Measurements from ENCODE around the gene FAM174C.

FAM174C gene

DNA sequence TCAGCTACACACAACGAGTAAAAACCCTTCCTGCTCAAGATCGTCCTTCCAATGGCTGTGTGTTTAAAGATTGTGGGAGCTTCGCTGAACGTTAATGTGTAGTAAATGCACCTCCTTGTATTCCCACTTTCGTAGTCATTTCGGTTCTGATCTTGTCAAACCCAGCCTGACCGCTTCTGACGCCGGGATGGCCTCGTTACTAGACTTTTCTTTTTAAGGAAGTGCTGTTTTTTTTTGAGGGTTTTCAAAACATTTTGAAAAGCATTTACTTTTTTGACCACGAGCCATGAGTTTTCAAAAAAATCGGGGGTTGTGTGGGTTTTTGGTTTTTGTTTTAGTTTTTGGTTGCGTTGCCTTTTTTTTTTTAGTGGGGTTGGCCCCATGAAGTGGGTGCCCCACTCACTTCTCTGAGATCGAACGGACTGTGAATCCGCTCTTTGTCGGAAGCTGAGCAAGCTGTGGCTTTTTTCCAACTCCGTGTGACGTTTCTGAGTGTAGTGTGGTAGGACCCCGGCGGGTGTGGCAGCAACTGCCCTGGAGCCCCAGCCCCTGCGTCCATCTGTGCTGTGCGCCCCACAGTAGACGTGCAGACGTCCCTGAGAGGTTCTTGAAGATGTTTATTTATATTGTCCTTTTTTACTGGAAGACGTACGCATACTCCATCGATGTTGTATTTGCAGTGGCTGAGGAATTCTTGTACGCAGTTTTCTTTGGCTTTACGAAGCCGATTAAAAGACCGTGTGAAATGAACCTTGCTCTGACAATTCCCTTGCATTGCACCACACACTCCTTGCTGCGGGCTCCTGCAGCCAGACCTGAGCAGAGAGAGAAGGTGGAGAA lies 2.7 kb upstream of the FAM174C start:
- DNase-seq (ENCODE audit: low read depth in 2 of 2) = no peak

DNA sequence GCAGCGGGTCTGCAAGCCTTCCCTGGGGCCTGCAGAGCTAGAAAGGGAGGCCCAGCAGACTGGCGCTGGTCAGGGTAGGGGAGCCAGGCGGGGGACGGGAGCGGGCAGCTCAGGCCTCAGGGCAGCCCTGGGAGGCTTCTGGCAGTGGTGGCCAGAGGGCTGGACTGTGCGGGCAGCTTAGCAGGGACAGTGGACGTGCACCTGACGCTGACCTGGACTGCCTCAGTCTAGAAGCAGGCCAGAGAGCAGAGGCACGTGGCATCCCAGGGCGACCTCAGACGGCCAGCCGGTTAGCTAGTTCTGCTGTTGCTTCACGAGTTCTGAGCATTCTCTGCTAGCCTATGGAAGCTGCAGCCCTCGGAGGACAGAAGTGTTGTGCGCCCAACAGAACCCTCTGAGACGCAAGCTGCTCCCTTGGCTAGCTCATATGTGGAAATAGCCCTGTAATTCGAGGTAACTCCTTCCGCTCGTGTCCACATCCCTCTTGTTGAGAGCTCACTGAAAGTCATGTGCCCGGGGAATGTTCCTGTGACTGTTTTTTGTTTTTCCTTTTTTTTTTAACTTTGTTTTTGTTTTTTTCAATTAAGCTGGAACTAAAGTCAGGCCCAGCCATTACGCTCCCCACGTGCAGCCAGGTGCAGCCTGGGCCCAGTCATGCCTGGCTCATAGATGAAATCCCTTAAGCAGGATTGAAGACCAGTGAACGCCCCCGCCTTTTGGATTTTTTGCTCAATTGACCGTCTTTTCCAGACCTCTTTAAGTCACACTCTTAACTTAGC lies 1.9 kb upstream of the FAM174C start:
- DNase-seq (ENCODE audit: low read depth in 2 of 2) = no peak

DNA sequence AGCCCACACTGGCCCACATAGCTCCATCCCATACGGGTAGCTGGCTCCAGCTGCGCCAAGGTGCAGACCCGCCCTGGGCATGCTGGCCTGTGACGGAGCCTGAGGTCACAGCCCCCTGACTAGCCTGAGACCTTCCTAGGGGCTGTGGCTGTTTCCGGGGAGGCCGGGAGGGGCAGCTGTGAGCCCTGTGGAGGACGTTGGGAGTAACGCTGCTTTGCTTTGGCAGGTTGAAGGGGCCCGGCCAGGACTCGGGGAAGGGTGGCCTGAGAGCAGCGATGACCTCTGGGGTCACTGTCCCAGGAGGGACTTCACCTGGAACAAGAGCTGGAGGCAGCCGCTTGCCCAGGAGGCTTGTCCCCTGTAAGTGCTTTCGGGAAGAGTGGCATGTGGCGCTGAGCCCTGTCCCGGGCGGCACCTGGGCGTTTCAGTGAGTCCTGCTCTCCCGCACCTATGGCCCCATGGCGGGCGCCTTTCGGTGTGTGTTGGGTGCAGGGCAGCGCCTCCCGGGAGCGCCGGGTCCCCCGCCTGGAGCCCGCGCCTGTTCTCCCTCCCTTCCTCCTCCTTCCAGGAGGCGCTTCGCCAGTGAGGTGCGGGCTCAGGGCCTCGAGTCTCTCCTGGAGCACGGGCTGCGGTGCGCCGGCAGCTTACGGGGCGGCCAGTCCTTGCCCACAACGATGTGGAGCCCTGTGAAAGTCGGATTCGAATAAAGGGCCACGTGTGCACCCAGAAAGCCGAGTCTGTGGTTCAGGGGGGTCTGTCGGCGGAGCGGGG lies 1.1 kb upstream of the FAM174C start:
- no peak for DNase-seq (ENCODE audit: low read depth in 2 of 2)

DNA sequence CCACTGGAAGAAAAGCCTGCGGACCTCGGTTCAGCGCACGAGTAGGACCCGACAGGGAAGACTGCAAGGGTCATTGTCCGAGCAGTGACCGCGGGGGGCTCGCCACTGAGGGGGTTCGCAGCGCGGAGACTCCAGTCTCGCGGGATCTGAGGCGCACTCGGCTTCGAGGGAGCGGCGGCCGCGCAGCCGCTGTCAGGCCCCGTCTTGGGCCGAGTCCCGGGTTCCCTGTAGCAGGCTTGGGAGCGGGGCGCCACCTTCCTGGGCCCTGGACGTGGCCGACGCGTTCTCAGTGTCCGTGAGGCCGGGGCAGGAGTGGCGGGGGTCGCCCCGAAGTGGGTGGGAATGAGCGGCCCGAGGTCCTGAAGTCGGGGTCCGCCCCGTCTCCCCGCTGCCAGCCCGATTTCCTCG lies 474 bp upstream of the FAM174C start:
- no peak for DNase-seq (ENCODE audit: low read depth in 2 of 2)

- no peak for DNase-seq (ENCODE audit: low read depth in 2 of 2)
These were observed 772 bp downstream of the FAM174C start for GRCh38 chr19:1275976-1276627.

- no peak for DNase-seq (ENCODE audit: low read depth in 2 of 2)
These were observed 1.3 kb downstream of the FAM174C start for GRCh38 chr19:1276628-1277022.

DNA sequence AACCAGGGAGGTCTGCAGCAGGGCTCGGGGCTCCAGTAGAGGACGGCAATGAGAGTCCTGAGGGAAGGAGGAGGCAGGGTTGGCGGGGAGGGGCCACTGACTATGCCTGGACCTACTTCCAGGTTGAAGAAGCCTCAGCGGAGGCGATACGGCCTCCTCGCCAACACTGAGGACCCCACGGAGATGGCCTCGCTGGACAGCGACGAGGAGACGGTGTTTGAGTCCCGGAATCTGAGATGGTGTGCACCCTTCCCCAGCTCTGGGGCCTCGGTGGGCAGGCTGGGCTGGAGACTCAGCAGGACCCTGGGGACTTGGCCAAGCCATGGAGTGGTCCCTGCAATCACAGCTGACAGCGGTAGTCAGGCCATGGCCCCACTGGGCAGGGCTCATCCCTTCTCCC lies 1.7 kb downstream of the FAM174C start:
- no peak for DNase-seq (ENCODE audit: low read depth in 2 of 2)

- DNase-seq (ENCODE audit: low read depth in 2 of 2) = no peak
These were observed 2.7 kb downstream of the FAM174C start for GRCh38 chr19:1278074-1278473.

GRCh38 chr19:1278713-1279660 lies 3.7 kb downstream of the FAM174C start:
- no peak for DNase-seq (ENCODE audit: low read depth in 2 of 2)

DNA sequence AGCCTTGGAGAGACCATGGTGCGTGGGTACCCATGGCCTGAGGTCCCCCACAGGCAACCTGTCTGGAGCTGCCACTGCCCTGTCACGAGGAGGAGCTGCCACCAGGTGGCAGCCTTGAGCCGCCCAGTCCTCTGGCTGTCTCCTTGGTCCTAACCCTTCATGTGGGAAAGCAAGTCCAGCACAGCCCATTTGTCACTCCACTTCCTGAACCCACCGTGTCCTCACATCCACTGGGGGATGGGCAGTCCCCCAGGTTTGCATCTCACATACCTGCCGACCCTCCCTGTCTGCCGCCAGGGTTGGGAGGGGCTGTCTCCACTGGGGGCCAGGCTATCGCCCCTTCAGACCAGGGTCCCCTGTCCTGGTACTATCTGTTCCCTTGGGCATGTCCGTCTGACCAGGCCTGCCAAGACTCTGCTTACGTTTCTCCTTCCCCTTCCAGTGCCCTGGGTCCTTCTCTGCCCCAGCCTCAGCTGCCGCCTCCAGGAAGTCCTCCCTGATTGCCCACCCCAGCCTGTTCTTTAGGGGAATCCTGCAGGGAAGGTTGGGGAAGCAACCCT lies 4.5 kb downstream of the FAM174C start:
- DNase-seq (ENCODE audit: low read depth in 2 of 2) = peak; percentile 71 to 75

GRCh38 chr19:1280636-1281568 lies 5.6 kb downstream of the FAM174C start:
- no peak for DNase-seq (ENCODE audit: low read depth in 2 of 2)

GRCh38 chr19:1281569-1282287 lies 6.4 kb downstream of the FAM174C start:
- no peak for DNase-seq (ENCODE audit: low read depth in 2 of 2)

GRCh38 chr19:1282588-1283206 lies 7.4 kb downstream of the FAM174C start:
- no peak for DNase-seq (ENCODE audit: low read depth in 2 of 2)

GRCh38 chr19:1283207-1283916 lies 8.0 kb downstream of the FAM174C start:
- DNase-seq (ENCODE audit: low read depth in 2 of 2) = no peak

- DNase-seq (ENCODE audit: low read depth in 2 of 2) = no peak
These were observed 8.6 kb downstream of the FAM174C start for GRCh38 chr19:1283917-1284292.

- DNase-seq (ENCODE audit: low read depth in 2 of 2) = no peak
These were observed 9.1 kb downstream of the FAM174C start for GRCh38 chr19:1284293-1284978.

Measured in stimulated activated CD8-positive, alpha-beta memory T cell treated with anti-CD3 and anti-CD28 coated beads, Interleukin-2, amount 100 ng/mL, for 48 hours (primary cell).